ENCODE results near the gene RUFY1.
"Not testable (repeated sequence)": the region's sequence is repeated elsewhere in the genome, so short reads cannot be mapped to it uniquely, and the experiment has no call there.

GRCh38 chr5:179653135-179653534 lies 102.8 kb downstream of the RUFY1 start:
- not testable (repeated sequence) for TF ChIP-seq CTCF, POLR2AphosphoS5, POLR2A (IDR thresholded peaks at IDR 0.05)

Data from prostate gland (tissue), 2 donors.